ENCODE measurements around the gene HTRA2. TPM values are rescaled to one million over a fixed set of nuclear protein-coding genes. Genes with fewer than 3 reads are reported as not detected.
A peak's percentile ranks its signal among the peaks of the same experiment; 100 is the strongest.
"Not testable (repeated sequence)": the region's sequence is repeated elsewhere in the genome, so short reads cannot be mapped to it uniquely, and the experiment has no call there.

Gene HTRA2
- 35.9 and 41.9 TPM in 2 replicates for total RNA-seq
- long read RNA-seq, partial matches to known transcripts = 0 of 6 reads
- long read RNA-seq, other reads (novel, unspliced or antisense) = 2 of 6 reads

- peaks cover 14% of the 10 kb centered on the region for H3K36me3 Mint-ChIP-seq (ENCODE audit: insufficient read depth)
- H3K4me1 Mint-ChIP-seq (ENCODE audit: low read depth) = peaks cover 17% of the 10 kb centered on the region
- peak within 1 kb of the TSS; percentile 98 for H3K4me3 Mint-ChIP-seq (ENCODE audit: low read depth)
- TF ChIP-seq CTCF (IDR thresholded peaks at IDR 0.05; ENCODE audit: unreplicated experiment) = no peak
- H3K9me3 Mint-ChIP-seq (ENCODE audit: low read depth) = no peaks in the 10 kb centered on the region
- peak; percentile 95 for DNase-seq (ENCODE audit: low spot score, unreplicated experiment)
- no peaks in the 10 kb centered on the region for H3K27me3 Mint-ChIP-seq
- H3K27ac Mint-ChIP-seq = peak within 1 kb of the TSS; percentile 97
These were observed at the start of gene HTRA2, which contains the start of gene AUP1 for GRCh38 chr2:74529357-74530238. Gene HTRA2, plus strand, starts transcription at chr2:74529933. Its CDS starts 74 bp downstream, at chr2:74530007. Gene AUP1, minus strand, starts transcription at chr2:74529706. Its CDS starts 77 bp downstream, at chr2:74529629.

GRCh38 chr2:74481431-74481830 lies 48.3 kb upstream of the HTRA2 start:
- H3K4me1 Mint-ChIP-seq (ENCODE audit: low read depth) = peaks cover 14% of the 10 kb centered on the region
- H3K9me3 Mint-ChIP-seq (ENCODE audit: low read depth) = no peaks in the 10 kb centered on the region
- H3K27ac Mint-ChIP-seq = no peak overlapping the region
- TF ChIP-seq CTCF (IDR thresholded peaks at IDR 0.05; ENCODE audit: unreplicated experiment) = no peak
- H3K27me3 Mint-ChIP-seq = no peaks in the 10 kb centered on the region
- H3K36me3 Mint-ChIP-seq (ENCODE audit: insufficient read depth) = peaks cover 6% of the 10 kb centered on the region
- H3K4me3 Mint-ChIP-seq (ENCODE audit: low read depth) = peak overlapping the region; percentile 96
- DNase-seq (ENCODE audit: low spot score, unreplicated experiment) = no peak

- H3K9me3 Mint-ChIP-seq (ENCODE audit: low read depth) = no peaks in the 10 kb centered on the region
- H3K27me3 Mint-ChIP-seq = no peaks in the 10 kb centered on the region
These were observed 47.6 kb upstream of the HTRA2 start for GRCh38 chr2:74481961-74482800.

GRCh38 chr2:74482801-74483674 lies 46.7 kb upstream of the HTRA2 start, which contains the start of the genes CCDC142 and TTC31:
Gene CCDC142, minus strand, starts transcription at chr2:74482998. Its CDS starts 161 bp downstream, at chr2:74482837.
Gene TTC31, plus strand, starts transcription at chr2:74483081. Its CDS starts 15 bp downstream, at chr2:74483096.
- peak; percentile 94 for TF ChIP-seq CTCF (IDR thresholded peaks at IDR 0.05; ENCODE audit: unreplicated experiment)
- DNase-seq (ENCODE audit: low spot score, unreplicated experiment) = peak; percentile 86
- H3K36me3 Mint-ChIP-seq (ENCODE audit: insufficient read depth) = peaks cover 8% of the 10 kb centered on the region
- peak within 1 kb of the TSS; percentile 98 for H3K27ac Mint-ChIP-seq
- H3K4me1 Mint-ChIP-seq (ENCODE audit: low read depth) = peaks cover 14% of the 10 kb centered on the region
- H3K9me3 Mint-ChIP-seq (ENCODE audit: low read depth) = no peaks in the 10 kb centered on the region
- H3K27me3 Mint-ChIP-seq = no peaks in the 10 kb centered on the region
- H3K4me3 Mint-ChIP-seq (ENCODE audit: low read depth) = peak within 1 kb of the TSS; percentile 96

More at GRCh38 chr2:74481961-74482800, 47.6 kb upstream of the HTRA2 start:
- DNase-seq (ENCODE audit: low spot score, unreplicated experiment) = no peak
- Mint-ChIP-seq H3K27ac (peak overlapping the region; percentile 98), H3K4me3 (ENCODE audit: low read depth) (peak overlapping the region; percentile 96), H3K36me3 (ENCODE audit: insufficient read depth) (peaks cover 8% of the 10 kb centered on the region), H3K4me1 (ENCODE audit: low read depth) (peaks cover 14% of the 10 kb centered on the region)
- no peak for TF ChIP-seq CTCF (IDR thresholded peaks at IDR 0.05; ENCODE audit: unreplicated experiment)

GRCh38 chr2:74483675-74484164 lies 46.0 kb upstream of the HTRA2 start:
- H3K9me3 Mint-ChIP-seq (ENCODE audit: low read depth); DNase-seq (ENCODE audit: low spot score, unreplicated experiment); H3K36me3 Mint-ChIP-seq (ENCODE audit: insufficient read depth); H3K27me3 Mint-ChIP-seq: not testable (repeated sequence)
- peak overlapping the region; percentile 96 for H3K4me3 Mint-ChIP-seq (ENCODE audit: low read depth)
- H3K4me1 Mint-ChIP-seq (ENCODE audit: low read depth) = peaks cover 14% of the 10 kb centered on the region
- H3K27ac Mint-ChIP-seq = peak overlapping the region; percentile 98
